HG03280 (cell line): ENCODE data around the gene ERC2.

Source experiments
- ATAC-seq: cut with Tn5 transposase; IDR thresholded peaks from one replicate; pipeline ENCODE4 v1.9.1; 2021; ENCODE audit warnings: mild to moderate bottlenecking, moderate library complexity; ENCODE audit not compliant: unreplicated experiment

Gene ERC2

GRCh38 chr3:55771503-55771902, 696.8 kb downstream of the ERC2 start:
- ATAC-seq = no peak

GRCh38 chr3:55770077-55770476, 698.2 kb downstream of the ERC2 start:
- no peak for ATAC-seq

- no peak for ATAC-seq
Observed at GRCh38 chr3:55766753-55767152, 701.5 kb downstream of the ERC2 start.

GRCh38 chr3:55765906-55766701, 702.2 kb downstream of the ERC2 start:
- ATAC-seq = no peak

GRCh38 chr3:55765398-55765797, 702.9 kb downstream of the ERC2 start:
- ATAC-seq = no peak

- ATAC-seq = no peak
Observed at GRCh38 chr3:55756976-55757375, 711.3 kb downstream of the ERC2 start.

- ATAC-seq = no peak
Observed at GRCh38 chr3:55755516-55756205, 712.6 kb downstream of the ERC2 start.

GRCh38 chr3:55752911-55753310, 715.4 kb downstream of the ERC2 start:
- ATAC-seq = no peak

- ATAC-seq = no peak
Observed at GRCh38 chr3:55751730-55752129, 716.5 kb downstream of the ERC2 start.

- ATAC-seq = no peak
Observed at GRCh38 chr3:55750525-55750924, 717.7 kb downstream of the ERC2 start.

GRCh38 chr3:55749036-55749435, 719.2 kb downstream of the ERC2 start:
- no peak for ATAC-seq

GRCh38 chr3:55746808-55747413, 721.4 kb downstream of the ERC2 start:
- no peak for ATAC-seq

GRCh38 chr3:55742832-55743136, 725.5 kb downstream of the ERC2 start:
- no peak for ATAC-seq

GRCh38 chr3:55742022-55742831, 726.0 kb downstream of the ERC2 start:
- ATAC-seq = no peak

- no peak for ATAC-seq
Observed at GRCh38 chr3:55737186-55737585, 731.1 kb downstream of the ERC2 start.

GRCh38 chr3:55735976-55736375, 732.3 kb downstream of the ERC2 start:
- no peak for ATAC-seq

- ATAC-seq = no peak
Observed at GRCh38 chr3:55731741-55732140, 736.5 kb downstream of the ERC2 start.

GRCh38 chr3:55729546-55729945, 738.7 kb downstream of the ERC2 start:
- no peak for ATAC-seq

GRCh38 chr3:55728461-55729100, 739.7 kb downstream of the ERC2 start:
- no peak for ATAC-seq

- no peak for ATAC-seq
Observed at GRCh38 chr3:55726501-55726775, 741.8 kb downstream of the ERC2 start.
